Endodermal cell (in vitro differentiated cells): Measurements from ENCODE around the gene SMR3B. TPM values are rescaled to one million over a fixed set of nuclear protein-coding genes. Genes with fewer than 3 reads are reported as not detected.

Source experiments
- DNase-seq: peaks from one replicate; pipeline ENCODE4 v3.0.0-alpha.2; 2017
- H3K27ac ChIP-seq: 2 replicates; pipeline ENCODE4 v1.5.1; 2013; ENCODE audit warnings: mild to moderate bottlenecking, low read depth, low read length, moderate library complexity
- H3K27me3 ChIP-seq: 2 replicates; pipeline ENCODE4 v1.6.1; 2013; ENCODE audit warnings: mild to moderate bottlenecking, low read length, moderate library complexity; ENCODE audit not compliant: insufficient read depth, control insufficient read depth, poor library complexity, severe bottlenecking
- H3K36me3 ChIP-seq: 2 replicates; pipeline ENCODE4 v1.7.0; 2013; ENCODE audit warnings: mild to moderate bottlenecking, low read length, moderate library complexity; ENCODE audit not compliant: control insufficient read depth, insufficient read depth
- H3K4me1 ChIP-seq: one replicate; pipeline ENCODE4 v1.7.0; 2013; ENCODE audit warnings: low read length; ENCODE audit not compliant: control insufficient read depth, insufficient read depth
- H3K4me3 ChIP-seq: 2 replicates; pipeline ENCODE4 v1.5.1; 2013; ENCODE audit warnings: mild to moderate bottlenecking, low read length, moderate library complexity
- H3K9ac ChIP-seq: 2 replicates; pipeline ENCODE4 v1.6.1; 2013; ENCODE audit warnings: mild to moderate bottlenecking, low read length, moderate library complexity; ENCODE audit not compliant: poor library complexity, severe bottlenecking; ENCODE audit errors: extremely low read depth
- H3K9me3 ChIP-seq: 2 replicates; pipeline ENCODE4 v1.6.1; 2013; ENCODE audit warnings: mild to moderate bottlenecking, low read length, moderate library complexity; ENCODE audit not compliant: control insufficient read depth
- H3K27ac Mint-ChIP-seq: 2 replicates; pipeline ENCODE4 v1.8.0; 2020; ENCODE audit warnings: mixed read lengths
- H3K27me3 Mint-ChIP-seq: 2 replicates; pipeline ENCODE4 v1.8.0; 2021; ENCODE audit warnings: mild to moderate bottlenecking, mixed read lengths; ENCODE audit not compliant: insufficient read depth
- H3K36me3 Mint-ChIP-seq: 2 replicates; pipeline ENCODE4 v1.8.0; 2020; ENCODE audit warnings: low read depth, mixed read lengths
- H3K4me1 Mint-ChIP-seq: 2 replicates; pipeline ENCODE4 v1.8.0; 2020; ENCODE audit warnings: mixed read lengths
- H3K4me3 Mint-ChIP-seq: 2 replicates; pipeline ENCODE4 v1.8.0; 2020; ENCODE audit warnings: mild to moderate bottlenecking, moderate library complexity, mixed read lengths
- H3K9me3 Mint-ChIP-seq: 2 replicates; pipeline ENCODE4 v1.8.0; 2020; ENCODE audit warnings: mild to moderate bottlenecking, mixed read lengths
- CTCF ChIP-seq: fragments of 200-600 bp; sonication (generic); conservative IDR thresholded peaks from 2 replicates; pipeline ENCODE4 v1.5.0; 2021; ENCODE audit warnings: antibody characterized with exemption, mild to moderate bottlenecking
- WGBS, 2 experiments: methylation state at CpG; one replicate each; pipeline versions ENCODE4 v1.1.5 to v1.1.7; 2013; ENCODE audit warnings: missing lambda C conversion rate in 2 of 2, mixed read lengths in 1 of 2; ENCODE audit not compliant: insufficient coverage in 1 of 2, insufficient read length in 1 of 2; 5-methylcytosine and 5-hydroxymethylcytosine counted together
- total RNA-seq, 2 donors: library from RNA; stranded (reverse); fragmentation: NEBNext Ultra II Directional in 1 of 2; extraction: Animal tissue kit (Norgen Biotek cat#: 25700) in 1 of 2; gene quantifications; 2 replicates in 1 of 2; 3 replicates in 1 of 2; pipeline ENCODE4 v1.2.1, GENCODE V29; 2021

Gene SMR3B
- total RNA-seq, 2 donors from 2014 or later: not detected

DNA sequence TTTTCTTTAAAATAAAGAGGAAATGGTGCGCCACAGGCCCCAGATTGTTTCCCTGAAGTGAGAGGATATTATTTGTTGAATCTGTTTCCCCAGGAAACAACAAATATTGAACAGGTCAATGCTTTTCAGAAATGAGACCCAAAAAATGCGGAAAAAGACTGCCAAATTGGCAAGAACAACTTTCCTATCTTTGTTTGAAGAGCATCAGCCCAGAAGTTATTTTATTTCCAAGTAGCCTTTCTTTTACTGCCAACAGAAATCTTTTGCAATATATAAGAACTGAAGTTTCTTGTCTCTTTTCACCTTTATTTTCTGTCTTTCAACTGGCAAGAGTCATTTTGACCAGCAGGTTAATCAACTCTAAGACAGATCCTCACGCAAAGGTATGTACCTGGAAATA lies 22.5 kb upstream of the SMR3B start, which contains the start of gene SMR3A:
Gene SMR3A, plus strand, starts transcription at position 301 of the 400 bp plus-strand sequence. CDS start 1,356 bp downstream, outside the sequence.
- H3K9ac ChIP-seq: no peak within 1 kb of the TSS
- Mint-ChIP-seq H3K4me1 (peaks cover 3% of the 10 kb centered on the region), H3K4me3 (no peak within 1 kb of the TSS), H3K27ac (no peak within 1 kb of the TSS), H3K36me3 (no peaks in the 10 kb centered on the region), H3K27me3 (no peaks in the 10 kb centered on the region), H3K9me3 (no peaks in the 10 kb centered on the region)
- H3K4me1 ChIP-seq: no peaks in the 10 kb centered on the region
- H3K4me3 ChIP-seq: no peak within 1 kb of the TSS
- 96 to 100% methylated on average over 2 to 3 of the region's 3 CpGs for WGBS, 2 experiments
- no peaks in the 10 kb centered on the region for H3K9me3 ChIP-seq
- no peaks in the 10 kb centered on the region for H3K36me3 ChIP-seq
- no peak within 1 kb of the TSS for H3K27ac ChIP-seq
- no peak for DNase-seq
- H3K27me3 ChIP-seq: no peaks in the 10 kb centered on the region
- no peak for TF ChIP-seq CTCF

DNA sequence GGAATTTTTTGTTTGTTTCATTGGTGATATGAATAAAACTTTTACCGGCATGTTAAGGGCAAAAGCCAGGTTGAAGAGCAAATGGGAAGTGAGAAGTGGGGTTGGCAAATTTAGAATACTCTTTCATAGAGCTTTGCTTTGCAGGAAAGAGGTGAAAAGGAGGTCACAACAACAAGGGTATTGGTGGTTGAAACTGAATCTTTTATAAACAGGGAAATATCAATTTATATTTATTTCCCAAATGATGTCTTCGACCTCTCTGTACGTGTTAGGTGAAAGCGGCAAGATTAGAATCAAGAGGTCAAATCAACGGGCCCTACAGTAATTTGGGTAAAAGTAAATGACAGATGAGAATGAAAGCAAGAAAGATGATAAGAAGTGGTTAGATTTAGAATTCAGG lies 18.9 kb upstream of the SMR3B start:
- Mint-ChIP-seq H3K4me3 (no peak overlapping the region), H3K36me3 (no peaks in the 10 kb centered on the region), H3K27me3 (no peaks in the 10 kb centered on the region), H3K27ac (no peak overlapping the region), H3K9me3 (no peaks in the 10 kb centered on the region), H3K4me1 (no peaks in the 10 kb centered on the region)
- DNase-seq: no peak
- Histone ChIP-seq H3K9ac (no peak overlapping the region), H3K9me3 (no peaks in the 10 kb centered on the region), H3K4me3 (no peak overlapping the region), H3K4me1 (no peaks in the 10 kb centered on the region), H3K27ac (no peak overlapping the region), H3K27me3 (no peaks in the 10 kb centered on the region), H3K36me3 (no peaks in the 10 kb centered on the region)
- TF ChIP-seq CTCF: no peak
- 95% methylated on average over 4 to 5 of the region's 5 CpGs for WGBS, 2 experiments

DNA sequence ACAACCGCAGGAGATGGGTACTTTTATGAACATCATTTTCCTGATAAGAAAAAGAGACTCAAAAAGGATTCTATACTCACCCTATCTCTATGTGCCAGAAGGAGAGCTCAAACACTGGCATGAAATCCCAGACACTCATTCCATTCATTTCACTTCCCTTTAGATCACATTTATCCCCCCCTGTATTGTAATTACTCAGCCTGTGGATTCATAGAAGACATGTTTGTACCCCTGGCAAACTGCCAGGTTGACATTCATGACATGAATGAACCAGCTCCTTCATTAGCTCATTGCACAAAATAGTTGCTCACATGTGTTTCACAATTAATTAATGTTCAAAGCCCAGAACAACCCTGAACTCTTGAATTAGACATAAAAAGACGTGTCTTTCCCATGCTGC lies 17.5 kb upstream of the SMR3B start:
- no peaks in the 10 kb centered on the region for H3K36me3 ChIP-seq
- Mint-ChIP-seq H3K9me3 (no peaks in the 10 kb centered on the region), H3K4me3 (no peak overlapping the region), H3K36me3 (no peaks in the 10 kb centered on the region), H3K27ac (no peak overlapping the region), H3K4me1 (no peaks in the 10 kb centered on the region), H3K27me3 (no peaks in the 10 kb centered on the region)
- H3K9ac ChIP-seq: no peak overlapping the region
- no peaks in the 10 kb centered on the region for H3K27me3 ChIP-seq
- no peak overlapping the region for H3K4me3 ChIP-seq
- TF ChIP-seq CTCF: no peak
- H3K27ac ChIP-seq: no peak overlapping the region
- DNase-seq: no peak
- 82 to 90% methylated on average over 2 of the region's 2 CpGs for WGBS, 2 experiments
- no peaks in the 10 kb centered on the region for H3K9me3 ChIP-seq
- no peaks in the 10 kb centered on the region for H3K4me1 ChIP-seq
